ENCODE results near the gene WDR93. TPM values are rescaled to one million over a fixed set of nuclear protein-coding genes. Genes with fewer than 3 reads are reported as not detected.

The WDR93 gene
- total RNA-seq, 4 donors from 2014 or later, result not detected

- Histone ChIP-seq H3K9me3 (no peaks in the 10 kb centered on the region), H3K4me1 (peaks cover 0 to 18% (median 13%) of the 10 kb centered on the region in 4 donors), H3K27ac (no peak overlapping the region), H3K27me3 (no peaks in the 10 kb centered on the region), H3K36me3 (no peaks in the 10 kb centered on the region), H3K4me3 (no peak overlapping the region)
- TF ChIP-seq CTCF (IDR thresholded peaks at IDR 0.05) (no peak), POLR2A (IDR thresholded peaks at IDR 0.05) (no peak), EP300 (IDR thresholded peaks at IDR 0.05; ENCODE audit: low read depth) (no peak)
- 51 to 57% methylated on average over 7 of the region's 7 CpGs for WGBS, 2 donors (ENCODE audit: low coverage in 1 of 2)
- intact Hi-C loops (cut with DNase I; ENCODE audit: low total_unique reads) (loop anchor here (10.0 kb wide), 1 partner anchor 468 kb away; no protein-coding TSS in a partner anchor), in situ Hi-C loops (cut with MboI; ENCODE audit: low pct_ligation_motif_present in 1 of 4, low pct_unique_long_range_greater_than_20kb in 1 of 4, low sequenced_read_pairs in 3 of 4) (loop anchor here (5.0 to 25.0 kb wide), 4 partner anchors 118 to 338 kb away; no protein-coding TSS in a partner anchor)
- DNase-seq, result no peak
These were observed 66.3 kb downstream of the WDR93 start for GRCh38 chr15:89756897-89757296.

GRCh38 chr15:89758283-89758682 is 67.7 kb downstream of the WDR93 start:
- DNase-seq, result no peak
- WGBS, 2 donors (ENCODE audit: low coverage in 1 of 2), result 88 to 100% methylated on average over 1 to 6 of the region's 8 CpGs
- Histone ChIP-seq H3K36me3 (no peaks in the 10 kb centered on the region), H3K27ac (no peak overlapping the region), H3K4me3 (no peak overlapping the region), H3K4me1 (peaks cover 0 to 27% (median 20%) of the 10 kb centered on the region in 4 donors), H3K9me3 (no peaks in the 10 kb centered on the region), H3K27me3 (no peaks in the 10 kb centered on the region)
- in situ Hi-C loops (cut with MboI; ENCODE audit: low pct_ligation_motif_present in 1 of 4, low pct_unique_long_range_greater_than_20kb in 1 of 4, low sequenced_read_pairs in 3 of 4), result loop anchor here (5.0 to 25.0 kb wide), 4 partner anchors 117 to 337 kb away; no protein-coding TSS in a partner anchor
- no peak for TF ChIP-seq CTCF (IDR thresholded peaks at IDR 0.05)
- no peak for TF ChIP-seq EP300 (IDR thresholded peaks at IDR 0.05; ENCODE audit: low read depth)
- no peak for TF ChIP-seq POLR2A (IDR thresholded peaks at IDR 0.05)
- intact Hi-C loops (cut with DNase I; ENCODE audit: low total_unique reads), result loop anchor here (10.0 kb wide), 1 partner anchor 467 kb away; no protein-coding TSS in a partner anchor

- H3K36me3 ChIP-seq, result no peaks in the 10 kb centered on the region
- H3K4me1 ChIP-seq, result peaks cover 0 to 27% (median 20%) of the 10 kb centered on the region in 4 donors
- in situ Hi-C loops (cut with MboI; ENCODE audit: low pct_ligation_motif_present in 1 of 4, low pct_unique_long_range_greater_than_20kb in 1 of 4, low sequenced_read_pairs in 3 of 4) (loop anchor here (5.0 to 25.0 kb wide), 4 partner anchors 116 to 336 kb away; no protein-coding TSS in a partner anchor), intact Hi-C loops (cut with DNase I; ENCODE audit: low total_unique reads) (loop anchor here (10.0 kb wide), 1 partner anchor 466 kb away; no protein-coding TSS in a partner anchor)
- no peak overlapping the region for H3K27ac ChIP-seq
- no peak for DNase-seq
- TF ChIP-seq POLR2A (IDR thresholded peaks at IDR 0.05) (no peak), EP300 (IDR thresholded peaks at IDR 0.05; ENCODE audit: low read depth) (no peak), CTCF (IDR thresholded peaks at IDR 0.05) (no peak), POLR2AphosphoS5 (IDR thresholded peaks at IDR 0.05) (no peak)
- WGBS, 2 donors (ENCODE audit: low coverage in 1 of 2), result 87% methylated on average over 8 of the region's 8 CpGs; no CpG with 5 or more reads in 1 of the 2 donors
- H3K4me3 ChIP-seq, result no peak overlapping the region
- no peaks in the 10 kb centered on the region for H3K27me3 ChIP-seq
- H3K9me3 ChIP-seq, result no peaks in the 10 kb centered on the region
These were observed 68.4 kb downstream of the WDR93 start for GRCh38 chr15:89758981-89759380.

- WGBS, 2 donors (ENCODE audit: low coverage in 1 of 2), result 82 to 87% methylated on average over 3 of the region's 3 CpGs
- peaks cover 0 to 27% (median 20%) of the 10 kb centered on the region in 4 donors for H3K4me1 ChIP-seq
- H3K9me3 ChIP-seq, result no peaks in the 10 kb centered on the region
- intact Hi-C loops (cut with DNase I; ENCODE audit: low total_unique reads) (loop anchor here (2.0 to 10.0 kb wide), 2 partner anchors 115 to 465 kb away; no protein-coding TSS in a partner anchor), in situ Hi-C loops (cut with MboI; ENCODE audit: low pct_ligation_motif_present in 1 of 4, low pct_unique_long_range_greater_than_20kb in 1 of 4, low sequenced_read_pairs in 3 of 4) (loop anchor here (5.0 to 25.0 kb wide), 5 partner anchors 112 to 335 kb away; no protein-coding TSS in a partner anchor)
- DNase-seq, result no peak
- H3K27me3 ChIP-seq, result no peaks in the 10 kb centered on the region
- H3K36me3 ChIP-seq, result no peaks in the 10 kb centered on the region
- no peak overlapping the region for H3K27ac ChIP-seq
- H3K4me3 ChIP-seq, result no peak overlapping the region
- no peak for TF ChIP-seq EP300 (IDR thresholded peaks at IDR 0.05; ENCODE audit: low read depth)
- no peak for TF ChIP-seq POLR2AphosphoS5 (IDR thresholded peaks at IDR 0.05)
- TF ChIP-seq POLR2A (IDR thresholded peaks at IDR 0.05), result no peak
- TF ChIP-seq CTCF (IDR thresholded peaks at IDR 0.05), result no peak
These were observed 69.2 kb downstream of the WDR93 start for GRCh38 chr15:89759835-89760234.
